ENCODE results near the gene KCNN3.

Gene KCNN3

DNA sequence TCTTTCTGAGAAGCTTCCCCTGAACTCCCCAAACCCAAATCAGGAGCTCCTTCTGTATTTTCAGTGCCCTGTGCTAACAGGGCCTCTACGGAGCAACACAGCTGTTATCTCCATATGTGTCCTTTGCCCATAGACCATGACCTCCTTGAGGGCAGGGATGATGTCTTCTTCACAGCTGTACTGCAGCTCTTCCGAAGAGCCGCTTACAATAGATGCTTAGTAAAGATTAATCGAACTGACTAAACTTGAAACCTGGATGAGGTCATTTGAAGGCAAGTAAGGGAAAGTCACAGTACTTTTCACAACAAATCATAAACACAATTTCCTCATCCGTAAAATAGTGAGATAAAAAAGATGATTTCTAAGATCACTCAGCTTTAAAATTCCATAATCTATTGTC, 4.4 kb upstream of the KCNN3 start:
- Histone ChIP-seq H3K4me1 (ENCODE audit: insufficient read depth, low read length) (peaks cover 14% of the 10 kb centered on the region), H3K27me3 (ENCODE audit: insufficient read depth, low read length) (peaks cover 13% of the 10 kb centered on the region), H3K9me3 (ENCODE audit: low read length) (no peaks in the 10 kb centered on the region), H3K4me3 (ENCODE audit: low read length) (no peak overlapping the region), H3K36me3 (ENCODE audit: insufficient read depth, low read length) (no peaks in the 10 kb centered on the region), H2AFZ (ENCODE audit: low read depth, low read length) (no peak overlapping the region)

DNA sequence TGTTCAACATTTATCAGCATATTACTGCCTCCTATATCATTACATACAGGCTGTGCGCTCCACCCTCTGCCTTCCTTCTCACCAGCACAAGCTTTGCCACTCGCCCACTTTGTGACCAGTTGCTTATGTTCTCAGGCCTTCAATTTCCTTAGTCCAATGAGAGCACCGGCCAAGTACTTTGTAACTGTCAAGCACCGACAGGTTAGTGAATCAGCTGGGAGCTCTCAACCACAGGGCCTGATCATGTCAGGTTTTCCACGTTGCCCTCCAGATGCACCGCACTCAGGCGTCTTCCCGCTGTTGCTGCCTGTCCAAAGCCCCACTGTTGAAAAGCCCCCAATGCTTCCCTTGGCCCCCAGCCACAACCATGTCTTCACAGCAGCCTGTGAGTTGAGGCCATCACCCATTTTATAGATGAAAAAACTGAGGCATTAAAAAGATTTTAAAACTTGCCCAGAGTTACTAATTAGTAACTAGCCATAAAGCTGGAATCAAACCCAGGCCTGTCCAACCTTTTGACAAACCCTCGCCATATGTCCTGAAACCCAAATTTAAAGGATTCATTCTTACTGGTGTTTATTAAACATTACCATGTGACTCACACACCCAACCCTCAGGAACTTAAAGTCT, 3.4 kb upstream of the KCNN3 start:
- Histone ChIP-seq H3K9me3 (ENCODE audit: low read length) (no peaks in the 10 kb centered on the region), H3K36me3 (ENCODE audit: insufficient read depth, low read length) (no peaks in the 10 kb centered on the region), H3K27me3 (ENCODE audit: insufficient read depth, low read length) (peaks cover 7% of the 10 kb centered on the region), H3K4me3 (ENCODE audit: low read length) (no peak overlapping the region), H2AFZ (ENCODE audit: low read depth, low read length) (no peak overlapping the region), H3K4me1 (ENCODE audit: insufficient read depth, low read length) (peaks cover 22% of the 10 kb centered on the region)

DNA sequence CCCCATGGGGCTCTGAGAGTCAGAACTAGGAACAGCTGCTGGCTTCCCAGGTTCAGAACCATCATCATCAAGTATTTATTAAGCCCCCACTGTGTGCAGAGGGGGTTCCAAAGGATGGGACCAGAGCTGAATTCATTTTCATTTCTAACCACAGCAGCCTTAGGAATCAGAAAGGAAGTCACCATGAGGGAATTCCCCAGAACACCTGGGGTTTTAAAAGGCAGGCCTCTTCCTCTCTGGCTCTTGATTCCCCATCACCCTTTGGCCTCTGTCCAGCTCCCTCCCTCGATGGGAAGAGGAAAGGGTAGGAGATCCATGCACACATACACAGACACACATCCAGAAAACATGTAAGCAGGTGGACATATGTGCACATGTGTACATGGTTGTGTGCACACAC, 1.3 kb upstream of the KCNN3 start:
- Histone ChIP-seq H3K9me3 (ENCODE audit: low read length) (no peaks in the 10 kb centered on the region), H3K4me3 (ENCODE audit: low read length) (no peak overlapping the region), H3K36me3 (ENCODE audit: insufficient read depth, low read length) (no peaks in the 10 kb centered on the region), H2AFZ (ENCODE audit: low read depth, low read length) (no peak overlapping the region), H3K4me1 (ENCODE audit: insufficient read depth, low read length) (peaks cover 37% of the 10 kb centered on the region), H3K27me3 (ENCODE audit: insufficient read depth, low read length) (peaks cover 14% of the 10 kb centered on the region)

DNA sequence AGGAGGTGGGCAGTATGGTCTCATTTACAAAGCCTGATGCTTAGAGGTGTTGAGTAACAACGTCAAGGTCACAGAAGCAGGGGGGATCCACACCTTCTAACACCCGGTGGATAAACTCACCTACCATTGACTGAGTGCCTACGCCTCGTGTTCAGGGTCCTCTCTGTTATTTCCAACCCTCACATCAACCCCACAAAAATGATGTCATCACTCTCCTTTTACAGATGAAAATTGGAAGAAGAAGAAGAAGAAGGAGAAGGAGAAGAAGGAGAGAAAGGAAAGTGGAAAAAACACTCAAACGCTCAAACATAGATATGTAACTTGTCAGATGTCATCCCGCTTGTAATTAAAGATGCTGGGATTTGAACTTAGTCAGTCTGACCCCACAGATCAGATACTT, 653 bp upstream of the KCNN3 start:
- H3K27me3 ChIP-seq (ENCODE audit: insufficient read depth, low read length) = peaks cover 11% of the 10 kb centered on the region
- peak overlapping the region; percentile 27 for H2AFZ ChIP-seq (ENCODE audit: low read depth, low read length)
- H3K9me3 ChIP-seq (ENCODE audit: low read length) = no peaks in the 10 kb centered on the region
- H3K4me1 ChIP-seq (ENCODE audit: insufficient read depth, low read length) = peaks cover 37% of the 10 kb centered on the region
- no peaks in the 10 kb centered on the region for H3K36me3 ChIP-seq (ENCODE audit: insufficient read depth, low read length)
- H3K4me3 ChIP-seq (ENCODE audit: low read length) = peak overlapping the region; percentile 31

- peak overlapping the region; percentile 39 for H3K4me3 ChIP-seq (ENCODE audit: low read length)
- no peaks in the 10 kb centered on the region for H3K36me3 ChIP-seq (ENCODE audit: insufficient read depth, low read length)
- H2AFZ ChIP-seq (ENCODE audit: low read depth, low read length) = peak overlapping the region; percentile 53
- H3K9me3 ChIP-seq (ENCODE audit: low read length) = no peaks in the 10 kb centered on the region
- H3K27me3 ChIP-seq (ENCODE audit: insufficient read depth, low read length) = peaks cover 10% of the 10 kb centered on the region
- H3K4me1 ChIP-seq (ENCODE audit: insufficient read depth, low read length) = peaks cover 37% of the 10 kb centered on the region
These were observed 548 bp downstream of the KCNN3 start for GRCh38 chr1:154869351-154870114.

DNA sequence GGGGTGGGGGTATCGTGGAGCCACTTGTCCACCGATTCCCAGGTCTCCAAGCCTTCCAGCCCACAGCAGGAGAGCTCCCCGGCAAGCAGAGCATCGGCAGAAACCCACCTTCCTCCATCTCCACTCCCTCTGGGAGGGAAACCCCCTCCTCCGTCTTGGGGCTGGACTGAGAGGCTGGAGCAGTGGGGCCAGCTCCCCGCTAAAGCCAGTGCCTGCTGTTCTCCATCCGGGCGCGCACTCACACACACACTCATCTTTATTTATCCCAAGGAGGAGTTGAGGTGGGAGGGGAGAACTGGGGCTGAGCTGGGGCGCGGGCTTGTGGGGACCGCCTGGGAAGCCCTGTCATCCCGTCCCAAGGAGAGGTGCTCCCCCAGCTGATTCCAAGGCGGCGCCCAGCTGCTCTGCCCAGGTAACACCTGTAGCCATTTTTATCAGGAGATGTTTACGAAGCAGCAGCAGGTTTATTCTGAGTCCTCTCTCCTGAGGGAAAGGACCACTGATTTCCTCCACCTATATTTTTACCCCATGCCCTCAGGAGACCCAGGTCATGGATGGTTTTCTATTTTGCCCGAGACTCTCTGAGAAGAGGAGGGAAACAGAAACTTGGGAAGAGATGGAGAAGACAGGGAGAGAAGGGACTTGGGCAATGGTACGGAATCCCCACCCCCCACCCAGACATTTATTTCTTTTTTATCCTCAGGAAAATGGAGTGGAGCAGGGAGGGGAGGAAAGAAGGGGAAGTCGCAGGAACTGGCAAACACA, 2.1 kb downstream of the KCNN3 start:
- H2AFZ ChIP-seq (ENCODE audit: low read depth, low read length) = no peak overlapping the region
- peaks cover 6% of the 10 kb centered on the region for H3K27me3 ChIP-seq (ENCODE audit: insufficient read depth, low read length)
- H3K36me3 ChIP-seq (ENCODE audit: insufficient read depth, low read length) = no peaks in the 10 kb centered on the region
- peaks cover 43% of the 10 kb centered on the region for H3K4me1 ChIP-seq (ENCODE audit: insufficient read depth, low read length)
- H3K4me3 ChIP-seq (ENCODE audit: low read length) = peak overlapping the region; percentile 39
- no peaks in the 10 kb centered on the region for H3K9me3 ChIP-seq (ENCODE audit: low read length)

GRCh38 chr1:154867064-154867825, 2.8 kb downstream of the KCNN3 start:
- H2AFZ ChIP-seq (ENCODE audit: low read depth, low read length) = no peak overlapping the region
- H3K4me3 ChIP-seq (ENCODE audit: low read length) = no peak overlapping the region
- H3K9me3 ChIP-seq (ENCODE audit: low read length) = no peaks in the 10 kb centered on the region
- no peaks in the 10 kb centered on the region for H3K36me3 ChIP-seq (ENCODE audit: insufficient read depth, low read length)
- peaks cover 51% of the 10 kb centered on the region for H3K4me1 ChIP-seq (ENCODE audit: insufficient read depth, low read length)
- peaks cover 6% of the 10 kb centered on the region for H3K27me3 ChIP-seq (ENCODE audit: insufficient read depth, low read length)

GRCh38 chr1:154866257-154867063, 3.6 kb downstream of the KCNN3 start:
- no peaks in the 10 kb centered on the region for H3K36me3 ChIP-seq (ENCODE audit: insufficient read depth, low read length)
- peaks cover 6% of the 10 kb centered on the region for H3K27me3 ChIP-seq (ENCODE audit: insufficient read depth, low read length)
- no peak overlapping the region for H2AFZ ChIP-seq (ENCODE audit: low read depth, low read length)
- H3K9me3 ChIP-seq (ENCODE audit: low read length) = no peaks in the 10 kb centered on the region
- H3K4me1 ChIP-seq (ENCODE audit: insufficient read depth, low read length) = peaks cover 53% of the 10 kb centered on the region
- H3K4me3 ChIP-seq (ENCODE audit: low read length) = no peak overlapping the region

DNA sequence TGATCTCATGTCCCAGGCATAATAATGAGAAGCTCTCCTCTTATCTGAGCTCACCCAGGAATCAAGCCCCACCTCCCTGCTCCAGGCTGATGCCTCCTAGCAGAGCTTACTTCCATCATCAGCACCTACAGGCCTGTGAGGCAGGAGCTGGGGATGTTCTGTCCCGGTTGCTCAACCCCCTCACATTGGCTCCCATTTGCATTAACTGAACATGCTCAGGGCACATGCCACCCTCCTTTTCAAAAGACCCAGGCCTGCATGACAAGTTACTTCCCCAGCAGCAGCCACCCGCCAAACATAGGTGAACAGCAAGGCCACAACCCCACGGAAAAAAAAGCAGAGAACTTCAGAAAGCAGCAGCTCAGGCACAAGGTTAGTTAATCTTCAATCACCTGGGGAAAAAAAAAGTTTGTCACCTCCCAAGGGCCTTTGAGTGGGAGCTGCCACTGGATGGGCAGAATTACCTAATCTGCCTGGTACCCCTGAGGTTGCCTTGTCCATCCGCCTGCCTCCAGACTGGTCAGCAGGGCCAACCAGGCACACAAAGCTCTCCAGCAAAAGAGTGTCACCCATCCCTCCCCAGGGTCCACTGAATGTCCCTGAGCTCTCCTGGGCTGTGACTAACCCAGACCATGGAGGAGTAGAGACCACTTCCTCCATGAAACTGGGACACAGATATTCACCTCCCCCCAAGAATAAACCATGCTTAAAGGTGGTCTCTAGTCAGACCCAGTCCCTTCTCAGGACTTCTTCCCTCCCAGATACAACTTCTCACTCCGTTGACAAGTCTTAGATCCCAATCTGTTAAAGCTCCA, 4.4 kb downstream of the KCNN3 start:
- Histone ChIP-seq H3K4me3 (ENCODE audit: low read length) (no peak overlapping the region), H3K4me1 (ENCODE audit: insufficient read depth, low read length) (peaks cover 52% of the 10 kb centered on the region), H3K9me3 (ENCODE audit: low read length) (no peaks in the 10 kb centered on the region), H3K36me3 (ENCODE audit: insufficient read depth, low read length) (no peaks in the 10 kb centered on the region), H3K27me3 (ENCODE audit: insufficient read depth, low read length) (peaks cover 6% of the 10 kb centered on the region), H2AFZ (ENCODE audit: low read depth, low read length) (no peak overlapping the region)

DNA sequence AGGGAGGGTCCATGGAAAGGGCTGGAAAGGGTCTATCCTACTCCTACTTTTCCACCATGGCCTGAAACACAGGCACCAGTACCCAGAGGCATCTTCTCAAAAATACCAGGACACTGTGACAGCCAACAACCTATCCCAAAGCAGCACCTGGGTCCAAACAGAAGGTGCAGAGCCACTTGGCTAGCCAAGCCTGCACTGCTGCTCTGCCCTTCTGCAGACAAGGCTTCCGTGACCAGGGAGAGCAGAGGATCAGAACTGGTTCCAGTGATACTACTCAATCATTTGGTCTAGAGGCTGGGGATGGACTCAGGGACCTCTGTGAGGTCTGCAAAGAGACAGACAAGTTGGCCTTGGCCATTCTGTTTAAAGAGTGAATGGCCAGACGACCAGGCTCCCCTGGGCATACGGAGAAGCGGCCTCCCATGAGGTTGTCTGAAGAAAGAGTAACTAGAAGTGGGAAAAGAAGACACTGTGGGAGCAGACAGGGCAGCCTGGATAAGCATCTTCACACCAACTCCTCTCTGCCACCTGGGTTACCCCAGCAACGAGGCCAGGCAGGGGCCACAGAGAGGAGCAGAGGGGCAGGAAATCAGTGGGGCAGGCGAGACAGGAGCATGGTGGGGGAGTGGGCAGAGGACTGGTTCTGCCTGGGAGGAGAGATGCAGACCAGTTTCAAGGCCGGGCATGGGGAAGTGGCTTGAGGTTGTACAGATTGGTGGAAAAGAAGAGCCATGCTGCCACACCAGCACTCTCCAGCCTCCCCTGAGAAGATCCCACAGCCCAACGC, 5.7 kb downstream of the KCNN3 start:
- H3K4me3 ChIP-seq (ENCODE audit: low read length) = no peak overlapping the region
- peaks cover 6% of the 10 kb centered on the region for H3K27me3 ChIP-seq (ENCODE audit: insufficient read depth, low read length)
- H3K9me3 ChIP-seq (ENCODE audit: low read length) = no peaks in the 10 kb centered on the region
- H2AFZ ChIP-seq (ENCODE audit: low read depth, low read length) = no peak overlapping the region
- H3K36me3 ChIP-seq (ENCODE audit: insufficient read depth, low read length) = no peaks in the 10 kb centered on the region
- H3K4me1 ChIP-seq (ENCODE audit: insufficient read depth, low read length) = peaks cover 49% of the 10 kb centered on the region

Data from neuron (in vitro differentiated cells).